Sigmoid colon (tissue), 4 donors: ENCODE data around the gene PRRT1B.

Source experiments
- CTCF ChIP-seq, 4 experiments: fragments of 450-650 bp in 3 of 4; fragments of 200-600 bp in 1 of 4; IDR thresholded peaks; one replicate each; pipeline ENCODE4 v1.5.1; 2016 to 2019; ENCODE audit warnings: antibody characterized with exemption in 4 of 4, mild to moderate bottlenecking in 3 of 4, moderate library complexity in 2 of 4
- EP300 ChIP-seq, 4 donors: sonication (generic); formaldehyde crosslinking; IDR thresholded peaks; one replicate each; pipeline ENCODE4 v1.6.1; 2017; ENCODE audit warnings: antibody characterized with exemption in 4 of 4
- POLR2A ChIP-seq, 2 donors: fragments of 450-650 bp; IDR thresholded peaks; one replicate each; pipeline ENCODE4 v1.6.1; 2016; ENCODE audit warnings: antibody characterized with exemption in 2 of 2, mild to moderate bottlenecking in 2 of 2, moderate library complexity in 2 of 2

DNA sequence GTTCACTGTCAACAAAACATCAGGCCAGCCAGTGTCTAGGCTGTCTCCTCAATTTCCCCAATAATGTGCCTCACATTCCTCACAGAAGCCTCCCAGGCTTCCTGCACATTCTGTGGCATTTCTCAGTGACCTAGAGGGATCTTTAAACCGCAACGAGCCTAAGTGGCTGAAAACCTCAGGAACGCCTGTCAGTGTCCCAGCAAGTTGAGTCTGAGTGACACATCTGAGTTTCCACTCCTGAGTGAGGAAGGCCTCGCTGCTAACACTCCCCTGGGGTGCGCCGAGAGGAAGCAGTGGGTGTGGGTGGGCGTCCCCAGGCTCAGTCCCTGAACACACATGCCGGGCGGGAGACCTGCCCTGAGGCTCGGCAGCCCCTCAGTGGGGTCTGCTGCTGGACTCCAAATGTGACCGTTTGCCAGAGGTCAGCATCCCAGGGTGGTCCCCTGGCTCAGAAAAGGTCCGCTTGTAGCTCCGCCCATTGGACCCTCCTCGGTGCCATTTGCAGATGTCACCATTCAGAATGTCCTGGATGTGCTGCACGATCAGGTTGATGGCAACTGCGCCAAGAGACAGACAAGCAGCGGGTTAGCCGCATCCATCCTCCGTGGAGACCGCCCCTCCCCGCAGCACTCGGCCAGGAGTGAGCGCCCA, 20.5 kb upstream of the PRRT1B start:
- TF ChIP-seq CTCF (IDR thresholded peaks at IDR 0.05) = no peak
- TF ChIP-seq POLR2A (IDR thresholded peaks at IDR 0.05) = no peak
- TF ChIP-seq EP300 (IDR thresholded peaks at IDR 0.05) = no peak
